Hair follicular keratinocyte (primary cell): ENCODE measurements around the gene BAZ2B. TPM values are rescaled to one million over a fixed set of nuclear protein-coding genes. Genes with fewer than 3 reads are reported as not detected.

Experiments
- total RNA-seq: library from RNA; depleted of rRNA; stranded (reverse); fragments of >200 nt; gene quantifications from 2 replicates; pipeline ENCODE4 v1.2.3, GENCODE V29; 2015

BAZ2B gene, protein sequence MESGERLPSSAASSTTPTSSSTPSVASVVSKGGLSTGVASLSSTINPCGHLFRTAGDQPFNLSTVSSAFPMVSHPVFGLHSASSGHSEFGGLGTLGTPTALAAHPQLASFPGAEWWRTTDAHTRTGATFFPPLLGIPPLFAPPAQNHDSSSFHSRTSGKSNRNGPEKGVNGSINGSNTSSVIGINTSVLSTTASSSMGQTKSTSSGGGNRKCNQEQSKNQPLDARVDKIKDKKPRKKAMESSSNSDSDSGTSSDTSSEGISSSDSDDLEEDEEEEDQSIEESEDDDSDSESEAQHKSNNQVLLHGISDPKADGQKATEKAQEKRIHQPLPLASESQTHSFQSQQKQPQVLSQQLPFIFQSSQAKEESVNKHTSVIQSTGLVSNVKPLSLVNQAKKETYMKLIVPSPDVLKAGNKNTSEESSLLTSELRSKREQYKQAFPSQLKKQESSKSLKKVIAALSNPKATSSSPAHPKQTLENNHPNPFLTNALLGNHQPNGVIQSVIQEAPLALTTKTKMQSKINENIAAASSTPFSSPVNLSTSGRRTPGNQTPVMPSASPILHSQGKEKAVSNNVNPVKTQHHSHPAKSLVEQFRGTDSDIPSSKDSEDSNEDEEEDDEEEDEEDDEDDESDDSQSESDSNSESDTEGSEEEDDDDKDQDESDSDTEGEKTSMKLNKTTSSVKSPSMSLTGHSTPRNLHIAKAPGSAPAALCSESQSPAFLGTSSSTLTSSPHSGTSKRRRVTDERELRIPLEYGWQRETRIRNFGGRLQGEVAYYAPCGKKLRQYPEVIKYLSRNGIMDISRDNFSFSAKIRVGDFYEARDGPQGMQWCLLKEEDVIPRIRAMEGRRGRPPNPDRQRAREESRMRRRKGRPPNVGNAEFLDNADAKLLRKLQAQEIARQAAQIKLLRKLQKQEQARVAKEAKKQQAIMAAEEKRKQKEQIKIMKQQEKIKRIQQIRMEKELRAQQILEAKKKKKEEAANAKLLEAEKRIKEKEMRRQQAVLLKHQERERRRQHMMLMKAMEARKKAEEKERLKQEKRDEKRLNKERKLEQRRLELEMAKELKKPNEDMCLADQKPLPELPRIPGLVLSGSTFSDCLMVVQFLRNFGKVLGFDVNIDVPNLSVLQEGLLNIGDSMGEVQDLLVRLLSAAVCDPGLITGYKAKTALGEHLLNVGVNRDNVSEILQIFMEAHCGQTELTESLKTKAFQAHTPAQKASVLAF (N-terminal part only)
- total RNA-seq = 18.5 and 27.8 TPM in 2 replicates

DNA sequence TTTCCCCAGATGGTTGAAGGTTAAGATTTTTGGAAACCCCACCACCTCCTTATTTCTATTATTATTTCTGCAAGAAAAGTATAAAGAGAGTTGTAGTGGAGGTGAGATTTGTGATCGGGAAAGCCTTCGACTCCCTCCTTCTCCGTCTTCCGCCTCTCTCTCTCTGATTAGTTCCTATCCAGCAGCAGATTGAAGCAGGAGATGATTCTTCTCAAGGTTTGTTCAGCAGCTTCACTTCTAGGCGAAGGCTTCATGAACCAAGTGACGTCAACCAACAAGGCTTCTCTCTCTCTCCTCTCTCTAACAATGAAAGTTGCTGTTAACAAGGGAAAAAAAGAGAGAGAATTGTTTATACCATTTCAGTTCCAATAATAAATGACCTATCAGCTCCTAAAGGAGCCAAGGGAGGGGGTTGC lies at the start of gene BAZ2B:
BAZ2B (minus strand) TSS at position 263 of the 416 bp plus-strand sequence. CDS start 137,829 bp downstream, outside the sequence.

DNA sequence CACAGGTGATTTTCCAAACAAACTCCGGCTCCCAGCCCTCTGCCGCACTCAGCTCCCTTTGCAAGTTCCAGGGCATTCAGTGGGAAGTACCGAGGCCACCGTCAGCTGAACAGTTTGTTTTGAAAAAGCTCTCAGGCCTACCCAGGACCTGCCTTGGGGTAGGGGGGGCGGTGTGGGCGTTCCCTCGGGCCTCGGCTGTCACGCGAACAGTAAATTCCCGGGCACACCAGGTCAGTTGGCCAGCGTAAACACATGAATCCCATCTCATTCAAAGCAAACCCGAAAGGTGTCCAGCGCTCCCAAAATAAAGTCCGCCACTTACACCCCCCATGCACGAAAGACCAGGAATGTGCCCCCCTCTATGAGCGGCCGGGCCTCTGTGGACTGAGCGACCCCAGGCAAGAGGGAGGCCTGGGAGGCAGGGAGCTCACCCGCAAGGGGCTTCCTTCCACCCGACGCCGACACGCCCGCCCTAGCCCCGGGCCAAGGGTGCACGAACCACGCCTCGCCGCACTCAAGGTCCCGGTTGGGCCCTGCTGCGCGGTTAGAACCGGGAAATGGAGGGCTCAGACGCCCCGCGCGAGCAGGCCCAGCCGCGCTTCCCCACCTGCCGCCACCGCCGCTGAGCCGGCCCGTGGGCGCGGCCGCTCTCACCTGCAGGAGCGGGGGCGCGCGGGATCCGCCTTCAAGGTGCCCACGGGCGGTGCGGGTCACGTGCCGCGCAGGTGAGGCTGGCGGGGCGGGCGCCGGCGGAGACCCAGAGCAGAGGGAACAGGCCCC lies 330.2 kb downstream of the BAZ2B start, which contains the start of gene WDSUB1:
WDSUB1 (minus strand) TSS at position 775 of the 780 bp plus-strand sequence. CDS start 3,634 bp downstream, outside the sequence.

Other genes with a start within 250 kb of the BAZ2B start
- gene MARCHF7, start 96.0 kb upstream of the BAZ2B start, total RNA-seq = 55.1 and 59.0 TPM in 2 replicates
- 1.7 and 2.2 TPM in 2 replicates for gene CD302, start 181.7 kb upstream of the BAZ2B start, total RNA-seq